Activated effector memory CD4-positive, alpha-beta T cell treated with Interleukin-2 at 50 U/mL for 16 hours (primary cell): ENCODE measurements around the gene AFAP1.

Experiments used
- DNase-seq: peaks from one replicate; pipeline ENCODE4 v3.0.0-alpha.2; 2020

The AFAP1 gene

GRCh38 chr4:7801001-7801400 lies 138.7 kb downstream of the AFAP1 start:
- no peak for DNase-seq

GRCh38 chr4:7800410-7800809 lies 139.3 kb downstream of the AFAP1 start:
- DNase-seq = no peak

- no peak for DNase-seq
Measured at GRCh38 chr4:7799736-7800135, 139.9 kb downstream of the AFAP1 start.

- no peak for DNase-seq
Measured at GRCh38 chr4:7799306-7799705, 140.4 kb downstream of the AFAP1 start.

GRCh38 chr4:7798178-7798995 lies 141.3 kb downstream of the AFAP1 start:
- DNase-seq = no peak

GRCh38 chr4:7797330-7797729 lies 142.3 kb downstream of the AFAP1 start:
- DNase-seq = no peak

GRCh38 chr4:7795983-7796382 lies 143.7 kb downstream of the AFAP1 start:
- DNase-seq = no peak

- DNase-seq = no peak
Measured at GRCh38 chr4:7793186-7793585, 146.5 kb downstream of the AFAP1 start.

- no peak for DNase-seq
Measured at GRCh38 chr4:7792616-7793015, 147.0 kb downstream of the AFAP1 start.

GRCh38 chr4:7790999-7791398 lies 148.7 kb downstream of the AFAP1 start:
- DNase-seq = no peak

GRCh38 chr4:7790023-7790422 lies 149.6 kb downstream of the AFAP1 start:
- no peak for DNase-seq

- no peak for DNase-seq
Measured at GRCh38 chr4:7788694-7789425, 150.8 kb downstream of the AFAP1 start.

GRCh38 chr4:7788193-7788592 lies 151.5 kb downstream of the AFAP1 start:
- DNase-seq = no peak

GRCh38 chr4:7787681-7788141 lies 151.9 kb downstream of the AFAP1 start:
- no peak for DNase-seq

- no peak for DNase-seq
Measured at GRCh38 chr4:7787067-7787466, 152.6 kb downstream of the AFAP1 start.

- DNase-seq = no peak
Measured at GRCh38 chr4:7786517-7786916, 153.1 kb downstream of the AFAP1 start.

GRCh38 chr4:7786040-7786439 lies 153.6 kb downstream of the AFAP1 start:
- no peak for DNase-seq

- no peak for DNase-seq
Measured at GRCh38 chr4:7785017-7785416, 154.6 kb downstream of the AFAP1 start.

- no peak for DNase-seq
Measured at GRCh38 chr4:7784131-7784870, 155.4 kb downstream of the AFAP1 start.

- no peak for DNase-seq
Measured at GRCh38 chr4:7783541-7783940, 156.1 kb downstream of the AFAP1 start.

GRCh38 chr4:7782783-7783182 lies 156.9 kb downstream of the AFAP1 start:
- DNase-seq = no peak

GRCh38 chr4:7781993-7782392 lies 157.7 kb downstream of the AFAP1 start:
- no peak for DNase-seq

- DNase-seq = no peak
Measured at GRCh38 chr4:7781366-7781765, 158.3 kb downstream of the AFAP1 start.
